ENCODE data around the gene FAM98C.

FAM98C gene

GRCh38 chr19:38429055-38429810 is 26.3 kb downstream of the FAM98C start:
- no peak for DNase-seq

GRCh38 chr19:38429811-38430156 is 26.9 kb downstream of the FAM98C start:
- DNase-seq: no peak

GRCh38 chr19:38430931-38431330 is 28.0 kb downstream of the FAM98C start:
- DNase-seq: no peak

- DNase-seq: no peak
Observed at GRCh38 chr19:38433268-38433733, 30.4 kb downstream of the FAM98C start, which contains the start of gene RYR1. Gene RYR1, plus strand, starts transcription at chr19:38433691. Its CDS starts 139 bp downstream, at chr19:38433830.

GRCh38 chr19:38434549-38435051 is 31.7 kb downstream of the FAM98C start:
- DNase-seq: no peak

- DNase-seq: no peak
Observed at GRCh38 chr19:38437295-38437694, 34.4 kb downstream of the FAM98C start.

- no peak for DNase-seq
Observed at GRCh38 chr19:38437917-38438316, 35.0 kb downstream of the FAM98C start.

- DNase-seq: no peak
Observed at GRCh38 chr19:38440592-38440991, 37.7 kb downstream of the FAM98C start.

GRCh38 chr19:38441657-38442348 is 38.9 kb downstream of the FAM98C start:
- DNase-seq: no peak

- no peak for DNase-seq
Observed at GRCh38 chr19:38442736-38443135, 39.8 kb downstream of the FAM98C start.

- no peak for DNase-seq
Observed at GRCh38 chr19:38443458-38443999, 40.6 kb downstream of the FAM98C start.

GRCh38 chr19:38444026-38444425 is 41.1 kb downstream of the FAM98C start:
- no peak for DNase-seq

- DNase-seq: no peak
Observed at GRCh38 chr19:38445362-38445761, 42.5 kb downstream of the FAM98C start.

- DNase-seq: no peak
Observed at GRCh38 chr19:38448225-38448624, 45.3 kb downstream of the FAM98C start.

GRCh38 chr19:38449518-38449917 is 46.6 kb downstream of the FAM98C start:
- DNase-seq: no peak

GRCh38 chr19:38451036-38451435 is 48.1 kb downstream of the FAM98C start:
- DNase-seq: no peak

- no peak for DNase-seq
Observed at GRCh38 chr19:38451629-38452028, 48.7 kb downstream of the FAM98C start.

GRCh38 chr19:38452430-38453366 is 49.8 kb downstream of the FAM98C start:
- no peak for DNase-seq

GRCh38 chr19:38453596-38453995 is 50.7 kb downstream of the FAM98C start:
- no peak for DNase-seq

- no peak for DNase-seq
Observed at GRCh38 chr19:38455031-38455430, 52.1 kb downstream of the FAM98C start.

- DNase-seq: no peak
Observed at GRCh38 chr19:38457202-38457601, 54.3 kb downstream of the FAM98C start.

- no peak for DNase-seq
Observed at GRCh38 chr19:38457690-38458405, 55.0 kb downstream of the FAM98C start.

All from DMS153 (cell line).